Skeletal muscle tissue (tissue), 4 donors: Measurements from ENCODE around the gene NUDT9. TPM values are rescaled to one million over a fixed set of nuclear protein-coding genes. Genes with fewer than 3 reads are reported as not detected.
A peak's percentile ranks its signal among the peaks of the same experiment; 100 is the strongest.
"Not testable (repeated sequence)": the region's sequence is repeated elsewhere in the genome, so short reads cannot be mapped to it uniquely, and the experiment has no call there.

Experiments used
- H3K27ac ChIP-seq: one replicate; pipeline ENCODE4 v1.7.0; 2013; ENCODE audit warnings: mild to moderate bottlenecking, low read depth, low read length, inconsistent platforms
- H3K27me3 ChIP-seq, 3 donors: one replicate each; pipeline ENCODE4 v1.7.0; 2013; ENCODE audit warnings: low read length in 3 of 3; ENCODE audit not compliant: control insufficient read depth in 3 of 3, insufficient read depth in 3 of 3
- H3K36me3 ChIP-seq, 3 donors: one replicate each; pipeline ENCODE4 v1.7.0; 2013; ENCODE audit warnings: low read length in 3 of 3; ENCODE audit not compliant: control insufficient read depth in 3 of 3, insufficient read depth in 3 of 3
- H3K4me1 ChIP-seq, 3 donors: one replicate each; pipeline ENCODE4 v1.7.0; 2013; ENCODE audit warnings: low read length in 3 of 3, mild to moderate bottlenecking in 3 of 3; ENCODE audit not compliant: control insufficient read depth in 3 of 3, insufficient read depth in 3 of 3
- H3K4me3 ChIP-seq, 3 donors: one replicate each; pipeline ENCODE4 v1.7.0; 2013; ENCODE audit warnings: low read length in 3 of 3
- H3K9ac ChIP-seq, 3 donors: one replicate each; pipeline ENCODE4 v1.7.0; 2013; ENCODE audit warnings: low read length in 3 of 3, mild to moderate bottlenecking in 3 of 3, moderate library complexity in 2 of 3, low read depth in 1 of 3
- H3K9me3 ChIP-seq, 3 donors: one replicate each; pipeline ENCODE4 v1.7.0; 2013; ENCODE audit warnings: low read length in 3 of 3; ENCODE audit not compliant: control insufficient read depth in 3 of 3
- total RNA-seq: library from RNA; depleted of rRNA; stranded (reverse); fragments of >200 nt; gene quantifications from one replicate; pipeline ENCODE4 v1.2.3, GENCODE V29; 2014
- donor health status: Osteomylitis.

Gene NUDT9, protein sequence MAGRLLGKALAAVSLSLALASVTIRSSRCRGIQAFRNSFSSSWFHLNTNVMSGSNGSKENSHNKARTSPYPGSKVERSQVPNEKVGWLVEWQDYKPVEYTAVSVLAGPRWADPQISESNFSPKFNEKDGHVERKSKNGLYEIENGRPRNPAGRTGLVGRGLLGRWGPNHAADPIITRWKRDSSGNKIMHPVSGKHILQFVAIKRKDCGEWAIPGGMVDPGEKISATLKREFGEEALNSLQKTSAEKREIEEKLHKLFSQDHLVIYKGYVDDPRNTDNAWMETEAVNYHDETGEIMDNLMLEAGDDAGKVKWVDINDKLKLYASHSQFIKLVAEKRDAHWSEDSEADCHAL
- 15.7 TPM for total RNA-seq

DNA sequence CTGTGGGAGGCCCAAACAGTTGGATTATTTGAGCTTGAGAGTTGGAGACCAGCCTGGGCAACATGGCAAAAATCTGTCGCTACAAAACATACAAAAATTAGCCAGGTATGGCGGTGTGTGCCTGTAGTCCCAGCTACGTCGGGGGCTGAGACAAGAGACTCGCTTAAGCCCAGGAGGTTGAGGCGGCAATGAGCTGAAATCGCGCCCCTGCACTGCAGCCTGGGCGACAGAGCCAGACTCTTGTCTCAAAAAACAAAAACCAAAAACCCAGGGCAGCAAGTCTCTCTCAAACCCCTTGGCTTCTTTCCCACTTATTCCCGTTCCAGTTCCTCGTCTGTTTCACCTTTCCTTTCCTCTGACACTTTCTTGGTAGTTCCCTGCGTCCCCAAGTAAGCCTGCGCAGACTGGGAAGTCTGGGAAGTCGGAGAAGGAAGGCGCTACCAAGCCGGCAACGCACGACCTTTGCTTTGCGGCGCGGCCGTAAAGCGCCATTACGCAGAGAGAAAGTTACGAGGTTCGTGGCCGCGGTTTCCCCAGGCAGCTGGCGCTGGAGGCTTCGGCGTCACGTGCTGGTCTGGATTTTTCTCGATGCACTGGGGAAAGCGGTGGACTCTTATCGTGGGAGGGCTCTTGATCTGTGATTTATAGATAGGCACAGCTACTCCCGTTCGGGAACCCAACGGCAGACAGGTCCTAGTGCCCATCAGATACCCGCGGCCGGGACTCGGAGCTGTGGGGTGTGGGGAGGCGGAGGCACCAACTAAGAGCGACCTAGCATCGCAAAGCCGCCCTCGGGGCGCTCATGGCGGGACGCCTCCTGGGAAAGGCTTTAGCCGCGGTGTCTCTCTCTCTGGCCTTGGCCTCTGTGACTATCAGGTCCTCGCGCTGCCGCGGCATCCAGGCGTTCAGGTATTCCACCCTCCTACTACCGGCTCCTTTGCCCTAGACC lies at the start of gene NUDT9:
Gene NUDT9, plus strand, starts transcription at position 470 of the 949 bp plus-strand sequence. Its CDS starts 333 bp downstream, at position 803.
- Histone ChIP-seq H3K4me1 (peaks cover 6 to 27% (median 11%) of the 10 kb centered on the region in 3 donors), H3K27me3 (no peaks in the 10 kb centered on the region), H3K36me3 (peaks cover 0 to 4% (median 0%) of the 10 kb centered on the region in 3 donors), H3K9ac (peak within 1 kb of the TSS; percentile 94 to 98 (median 95)), H3K4me3 (peak within 1 kb of the TSS; percentile 83 to 96 (median 96)), H3K9me3 (no peaks in the 10 kb centered on the region), H3K27ac (peak within 1 kb of the TSS; percentile 95)

DNA sequence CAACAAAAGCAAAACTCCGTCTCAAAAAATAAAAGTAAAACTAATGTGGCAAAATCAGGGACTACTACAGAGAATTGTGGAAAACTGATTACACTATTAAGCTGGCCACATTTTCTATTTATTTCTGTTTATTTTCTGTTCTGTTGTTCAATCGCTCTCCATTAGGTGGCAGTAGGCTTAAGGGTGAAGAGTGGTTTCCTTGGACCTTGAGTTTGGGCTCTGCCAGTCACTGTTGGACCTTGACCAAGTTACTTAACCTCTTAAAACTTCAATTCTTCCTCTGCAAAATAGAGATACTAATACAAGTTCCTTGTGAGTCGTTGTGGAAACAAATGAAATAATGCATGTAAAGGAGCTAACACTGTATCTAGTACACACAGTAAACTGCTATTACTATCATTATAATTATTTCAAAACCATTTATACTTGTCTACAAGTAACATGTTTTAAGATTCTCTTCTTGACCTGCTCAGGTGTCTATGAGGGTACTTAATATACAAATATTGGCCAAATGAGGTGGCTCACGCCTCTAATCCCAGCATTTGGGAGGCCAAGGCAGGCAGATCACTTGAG lies 46.6 kb upstream of the NUDT9 start:
- H3K27ac ChIP-seq, result no peak overlapping the region
- no peak overlapping the region for H3K9ac ChIP-seq
- no peaks in the 10 kb centered on the region for H3K9me3 ChIP-seq
- H3K4me3 ChIP-seq, result no peak overlapping the region
- peaks cover 0 to 5% (median 0%) of the 10 kb centered on the region in 3 donors for H3K36me3 ChIP-seq
- H3K4me1 ChIP-seq, result no peaks in the 10 kb centered on the region
- H3K27me3 ChIP-seq, result no peaks in the 10 kb centered on the region

DNA sequence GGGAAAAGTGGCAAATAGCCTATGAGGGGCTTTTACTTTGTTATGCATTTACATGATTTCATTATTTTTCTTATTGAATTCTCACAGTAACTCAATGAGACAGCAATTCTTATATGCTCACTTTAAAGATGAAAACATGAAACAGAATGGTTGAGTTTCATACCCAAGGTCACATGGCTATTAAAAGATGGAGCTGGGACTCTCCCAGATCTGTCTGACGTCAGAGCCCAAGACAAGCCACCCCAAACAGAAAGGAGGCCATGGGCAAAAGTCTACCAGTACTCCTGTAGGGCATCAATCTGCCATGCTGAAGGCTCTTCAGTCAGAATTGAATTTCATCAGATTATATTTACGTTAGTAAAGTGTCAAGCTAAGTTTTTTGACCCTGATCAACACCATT lies 44.6 kb upstream of the NUDT9 start:
- Histone ChIP-seq H3K9ac (no peak overlapping the region), H3K27me3 (no peaks in the 10 kb centered on the region), H3K9me3 (no peaks in the 10 kb centered on the region), H3K36me3 (peaks cover 0 to 2% (median 0%) of the 10 kb centered on the region in 3 donors), H3K27ac (no peak overlapping the region), H3K4me1 (no peaks in the 10 kb centered on the region), H3K4me3 (no peak overlapping the region)

- H3K27ac ChIP-seq, result no peak overlapping the region
- H3K36me3 ChIP-seq, result peaks cover 0 to 2% (median 0%) of the 10 kb centered on the region in 3 donors
Measured at GRCh38 chr4:87382116-87382515, 40.3 kb upstream of the NUDT9 start.

DNA sequence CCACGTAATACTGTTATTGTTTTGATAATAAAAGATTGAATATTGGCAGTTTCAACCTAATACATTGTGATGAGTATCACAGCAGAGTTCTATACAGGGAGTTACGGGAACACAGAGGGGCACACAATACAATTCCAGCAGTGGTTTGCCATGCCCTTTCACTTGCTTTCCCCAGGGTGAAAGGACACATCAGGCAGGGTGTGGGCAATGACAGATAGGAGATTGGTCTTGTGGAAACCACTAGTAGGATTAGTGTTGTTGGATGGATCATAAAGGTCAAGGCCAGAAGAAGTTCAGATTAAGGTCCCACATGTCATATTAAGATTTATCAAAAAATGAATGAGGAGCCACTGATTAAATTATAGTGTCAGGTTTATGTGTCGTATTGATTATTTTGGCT lies 39.4 kb upstream of the NUDT9 start:
- Histone ChIP-seq H3K27me3 (no peaks in the 10 kb centered on the region), H3K36me3 (peaks cover 0 to 2% (median 0%) of the 10 kb centered on the region in 3 donors), H3K4me1 (peaks cover 0 to 3% (median 0%) of the 10 kb centered on the region in 3 donors), H3K9ac (no peak overlapping the region), H3K4me3 (no peak overlapping the region), H3K9me3 (no peaks in the 10 kb centered on the region), H3K27ac (no peak overlapping the region)

More at GRCh38 chr4:87382116-87382515, 40.3 kb upstream of the NUDT9 start:
- no peak overlapping the region for H3K4me3 ChIP-seq
- H3K4me1 ChIP-seq, result peaks cover 0 to 3% (median 0%) of the 10 kb centered on the region in 3 donors
- no peaks in the 10 kb centered on the region for H3K9me3 ChIP-seq
- no peaks in the 10 kb centered on the region for H3K27me3 ChIP-seq
- no peak overlapping the region for H3K9ac ChIP-seq

- not testable (repeated sequence) for H3K4me3 ChIP-seq, H3K27ac ChIP-seq, H3K36me3 ChIP-seq, H3K4me1 ChIP-seq, H3K27me3 ChIP-seq, H3K9ac ChIP-seq, H3K9me3 ChIP-seq
Measured at GRCh38 chr4:87384466-87385132, 37.8 kb upstream of the NUDT9 start.

GRCh38 chr4:87387237-87387636 lies 35.1 kb upstream of the NUDT9 start:
- Histone ChIP-seq H3K36me3 (no peaks in the 10 kb centered on the region), H3K9me3 (no peaks in the 10 kb centered on the region), H3K27ac (no peak overlapping the region), H3K4me1 (peaks cover 4 to 9% (median 6%) of the 10 kb centered on the region in 3 donors), H3K27me3 (no peaks in the 10 kb centered on the region), H3K4me3 (no peak overlapping the region), H3K9ac (no peak overlapping the region)

DNA sequence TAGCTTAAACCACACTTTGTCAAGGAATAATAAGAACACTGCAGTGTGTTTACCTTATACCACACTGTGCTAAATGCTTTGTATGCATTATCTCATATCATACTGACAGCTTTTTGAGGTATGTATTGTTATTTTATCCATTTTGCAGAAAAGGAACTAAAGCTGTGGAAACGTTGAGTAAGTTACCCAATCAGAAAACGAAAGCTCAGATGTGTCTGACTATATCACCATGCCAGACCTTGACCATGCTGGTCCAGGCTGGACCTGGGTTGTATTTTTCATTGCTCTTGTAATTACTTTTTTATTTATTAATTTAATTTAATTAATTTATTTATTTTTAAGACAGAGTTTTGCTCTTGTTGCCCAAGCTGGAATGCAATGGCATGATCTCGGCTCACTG lies 33.5 kb upstream of the NUDT9 start:
- H3K9ac ChIP-seq, result no peak overlapping the region
- H3K4me3 ChIP-seq, result no peak overlapping the region
- H3K9me3 ChIP-seq, result no peaks in the 10 kb centered on the region
- H3K36me3 ChIP-seq, result no peaks in the 10 kb centered on the region
- no peaks in the 10 kb centered on the region for H3K27me3 ChIP-seq
- peaks cover 3 to 9% (median 4%) of the 10 kb centered on the region in 3 donors for H3K4me1 ChIP-seq
- H3K27ac ChIP-seq, result no peak overlapping the region

DNA sequence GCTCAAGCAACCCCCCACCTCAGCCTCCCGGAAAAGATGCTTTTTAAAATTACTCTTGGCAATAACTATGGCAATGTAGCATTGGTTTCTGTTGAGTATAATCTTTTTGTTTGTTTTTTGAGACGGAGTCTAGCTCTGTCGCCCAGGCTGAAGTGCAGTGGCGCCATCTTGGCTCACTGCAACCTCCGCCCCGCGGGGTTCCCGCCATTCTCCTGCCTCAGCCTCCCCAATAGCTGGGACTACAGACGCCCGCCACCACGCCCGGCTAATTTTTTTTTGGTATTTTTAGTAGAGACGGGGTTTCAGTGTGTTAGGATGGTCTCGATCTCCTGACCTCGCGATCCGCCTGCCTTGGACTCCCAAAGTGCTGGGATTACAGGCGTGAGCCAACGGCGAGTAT lies 32.3 kb upstream of the NUDT9 start:
- not testable (repeated sequence) for H3K9me3 ChIP-seq, H3K27ac ChIP-seq, H3K9ac ChIP-seq, H3K4me1 ChIP-seq, H3K36me3 ChIP-seq, H3K27me3 ChIP-seq
- peak overlapping the region; percentile 77 to 94 (median 81) for H3K4me3 ChIP-seq
